GM18951 (cell line): ENCODE measurements around the gene ASAH2B.

Source experiments
- POLR2A ChIP-seq: IDR thresholded peaks from 4 replicates; pipeline ENCODE4 v1.6.1; 2011; ENCODE audit warnings: mild to moderate bottlenecking; ENCODE audit not compliant: insufficient read length, insufficient read depth; ENCODE audit errors: extremely low read depth
- in situ Hi-C: fragments of 300-500 bp; cut with MboI; formaldehyde crosslinking; loops from one replicate; pipeline ENCODE4 v1.12.0; 2022; ENCODE audit warnings: low sequenced_read_pairs, mixed read lengths, inconsistent platforms; ENCODE audit not compliant: unreplicated experiment

ASAH2B gene

GRCh38 chr10:50788951-50789945, 49.5 kb downstream of the ASAH2B start:
- in situ Hi-C loops, result no loop called here

GRCh38 chr10:50794490-50794889, 54.8 kb downstream of the ASAH2B start:
- in situ Hi-C loops, result no loop called here
- TF ChIP-seq POLR2A, result no peak

More at GRCh38 chr10:50788951-50789945, 49.5 kb downstream of the ASAH2B start:
- no peak for TF ChIP-seq POLR2A

GRCh38 chr10:50796693-50797092, 57.0 kb downstream of the ASAH2B start:
- TF ChIP-seq POLR2A, result no peak
- in situ Hi-C loops, result no loop called here

GRCh38 chr10:50798297-50798696, 58.6 kb downstream of the ASAH2B start:
- TF ChIP-seq POLR2A, result no peak
- in situ Hi-C loops, result no loop called here

- in situ Hi-C loops, result no loop called here
- TF ChIP-seq POLR2A, result no peak
Measured at GRCh38 chr10:50799595-50799994, 59.9 kb downstream of the ASAH2B start.

GRCh38 chr10:50805981-50806622, 66.4 kb downstream of the ASAH2B start:
- no peak for TF ChIP-seq POLR2A
- in situ Hi-C loops, result no loop called here

GRCh38 chr10:50807851-50808776, 68.4 kb downstream of the ASAH2B start:
- no peak for TF ChIP-seq POLR2A
- in situ Hi-C loops, result no loop called here
